Measurements from ENCODE around the gene KRR1.
A peak's percentile ranks its signal among the peaks of the same experiment; 100 is the strongest.
"Not testable (repeated sequence)": the region's sequence is repeated elsewhere in the genome, so short reads cannot be mapped to it uniquely, and the experiment has no call there.

Gene KRR1

GRCh38 chr12:75471902-75472890 is 39.2 kb downstream of the KRR1 start:
- Mint-ChIP-seq H3K27me3 (no peaks in the 10 kb centered on the region), H3K4me3 (no peak overlapping the region), H3K36me3 (no peaks in the 10 kb centered on the region), H3K9me3 (no peaks in the 10 kb centered on the region), H3K4me1 (peaks cover 9% of the 10 kb centered on the region), H3K27ac (no peak overlapping the region)

GRCh38 chr12:75460204-75460603 is 51.2 kb downstream of the KRR1 start:
- H3K36me3 Mint-ChIP-seq, result peaks cover 1% of the 10 kb centered on the region
- H3K4me3 Mint-ChIP-seq, result no peak overlapping the region
- no peak overlapping the region for H3K27ac Mint-ChIP-seq
- no peaks in the 10 kb centered on the region for H3K9me3 Mint-ChIP-seq
- peaks cover 25% of the 10 kb centered on the region for H3K4me1 Mint-ChIP-seq
- no peaks in the 10 kb centered on the region for H3K27me3 Mint-ChIP-seq

GRCh38 chr12:75459755-75460154 is 51.7 kb downstream of the KRR1 start:
- H3K36me3 Mint-ChIP-seq, result peaks cover 1% of the 10 kb centered on the region
- peaks cover 25% of the 10 kb centered on the region for H3K4me1 Mint-ChIP-seq
- H3K27ac Mint-ChIP-seq, result no peak overlapping the region
- H3K4me3 Mint-ChIP-seq, result no peak overlapping the region
- no peaks in the 10 kb centered on the region for H3K9me3 Mint-ChIP-seq
- no peaks in the 10 kb centered on the region for H3K27me3 Mint-ChIP-seq

GRCh38 chr12:75457866-75458265 is 53.5 kb downstream of the KRR1 start:
- not testable (repeated sequence) for H3K9me3 Mint-ChIP-seq, H3K36me3 Mint-ChIP-seq, H3K4me3 Mint-ChIP-seq, H3K27me3 Mint-ChIP-seq, H3K27ac Mint-ChIP-seq
- peaks cover 25% of the 10 kb centered on the region for H3K4me1 Mint-ChIP-seq

- Mint-ChIP-seq H3K4me3 (no peak overlapping the region), H3K36me3 (peaks cover 1% of the 10 kb centered on the region), H3K9me3 (no peaks in the 10 kb centered on the region), H3K27ac (no peak overlapping the region), H3K4me1 (peaks cover 25% of the 10 kb centered on the region), H3K27me3 (no peaks in the 10 kb centered on the region)
Observed at GRCh38 chr12:75457191-75457590, 54.2 kb downstream of the KRR1 start.

GRCh38 chr12:75455839-75456238 is 55.6 kb downstream of the KRR1 start:
- H3K27me3 Mint-ChIP-seq, result no peaks in the 10 kb centered on the region

GRCh38 chr12:75452675-75453330 is 58.6 kb downstream of the KRR1 start:
- no peaks in the 10 kb centered on the region for H3K36me3 Mint-ChIP-seq

More at GRCh38 chr12:75455839-75456238, 55.6 kb downstream of the KRR1 start:
- H3K9me3 Mint-ChIP-seq, result no peaks in the 10 kb centered on the region
- no peak overlapping the region for H3K4me3 Mint-ChIP-seq
- H3K27ac Mint-ChIP-seq, result peak overlapping the region; percentile 15
- peaks cover 1% of the 10 kb centered on the region for H3K36me3 Mint-ChIP-seq
- peaks cover 25% of the 10 kb centered on the region for H3K4me1 Mint-ChIP-seq

GRCh38 chr12:75447691-75448393 is 63.6 kb downstream of the KRR1 start:
- H3K4me1 Mint-ChIP-seq, result no peaks in the 10 kb centered on the region
- H3K27ac Mint-ChIP-seq, result no peak overlapping the region
- peaks cover 2% of the 10 kb centered on the region for H3K27me3 Mint-ChIP-seq
- no peaks in the 10 kb centered on the region for H3K9me3 Mint-ChIP-seq
- no peak overlapping the region for H3K4me3 Mint-ChIP-seq
- no peaks in the 10 kb centered on the region for H3K36me3 Mint-ChIP-seq

More at GRCh38 chr12:75452675-75453330, 58.6 kb downstream of the KRR1 start:
- no peak overlapping the region for H3K4me3 Mint-ChIP-seq
- no peaks in the 10 kb centered on the region for H3K9me3 Mint-ChIP-seq
- H3K4me1 Mint-ChIP-seq, result peaks cover 17% of the 10 kb centered on the region
- no peaks in the 10 kb centered on the region for H3K27me3 Mint-ChIP-seq
- H3K27ac Mint-ChIP-seq, result no peak overlapping the region

GRCh38 chr12:75446857-75447256 is 64.6 kb downstream of the KRR1 start:
- H3K27me3 Mint-ChIP-seq, result peaks cover 3% of the 10 kb centered on the region
- H3K36me3 Mint-ChIP-seq, result no peaks in the 10 kb centered on the region
- no peaks in the 10 kb centered on the region for H3K9me3 Mint-ChIP-seq
- H3K4me3 Mint-ChIP-seq, result no peak overlapping the region
- no peaks in the 10 kb centered on the region for H3K4me1 Mint-ChIP-seq
- H3K27ac Mint-ChIP-seq, result no peak overlapping the region

- H3K36me3 Mint-ChIP-seq, H3K4me1 Mint-ChIP-seq, H3K9me3 Mint-ChIP-seq, H3K4me3 Mint-ChIP-seq, H3K27me3 Mint-ChIP-seq, H3K27ac Mint-ChIP-seq: not testable (repeated sequence)
Observed at GRCh38 chr12:75445137-75445507, 66.3 kb downstream of the KRR1 start.

GRCh38 chr12:75444429-75445136 is 66.8 kb downstream of the KRR1 start:
- Mint-ChIP-seq H3K36me3 (peaks cover 4% of the 10 kb centered on the region), H3K4me3 (no peak overlapping the region), H3K27me3 (peaks cover 10% of the 10 kb centered on the region), H3K4me1 (no peaks in the 10 kb centered on the region), H3K27ac (no peak overlapping the region), H3K9me3 (peaks cover 6% of the 10 kb centered on the region)

- Mint-ChIP-seq H3K4me1 (no peaks in the 10 kb centered on the region), H3K9me3 (peaks cover 6% of the 10 kb centered on the region), H3K4me3 (no peak overlapping the region), H3K27me3 (peaks cover 10% of the 10 kb centered on the region), H3K27ac (no peak overlapping the region), H3K36me3 (peaks cover 4% of the 10 kb centered on the region)
Observed at GRCh38 chr12:75443709-75444108, 67.7 kb downstream of the KRR1 start.

GRCh38 chr12:75442454-75442853 is 69.0 kb downstream of the KRR1 start:
- H3K27ac Mint-ChIP-seq, H3K9me3 Mint-ChIP-seq, H3K36me3 Mint-ChIP-seq, H3K4me3 Mint-ChIP-seq, H3K4me1 Mint-ChIP-seq: not testable (repeated sequence)
- H3K27me3 Mint-ChIP-seq, result peaks cover 10% of the 10 kb centered on the region

- not testable (repeated sequence) for H3K9me3 Mint-ChIP-seq, H3K27ac Mint-ChIP-seq, H3K36me3 Mint-ChIP-seq, H3K4me1 Mint-ChIP-seq, H3K4me3 Mint-ChIP-seq
- peaks cover 10% of the 10 kb centered on the region for H3K27me3 Mint-ChIP-seq
Observed at GRCh38 chr12:75441687-75442449, 69.5 kb downstream of the KRR1 start.
